ENCODE measurements around the gene IFT52.

IFT52 gene

DNA sequence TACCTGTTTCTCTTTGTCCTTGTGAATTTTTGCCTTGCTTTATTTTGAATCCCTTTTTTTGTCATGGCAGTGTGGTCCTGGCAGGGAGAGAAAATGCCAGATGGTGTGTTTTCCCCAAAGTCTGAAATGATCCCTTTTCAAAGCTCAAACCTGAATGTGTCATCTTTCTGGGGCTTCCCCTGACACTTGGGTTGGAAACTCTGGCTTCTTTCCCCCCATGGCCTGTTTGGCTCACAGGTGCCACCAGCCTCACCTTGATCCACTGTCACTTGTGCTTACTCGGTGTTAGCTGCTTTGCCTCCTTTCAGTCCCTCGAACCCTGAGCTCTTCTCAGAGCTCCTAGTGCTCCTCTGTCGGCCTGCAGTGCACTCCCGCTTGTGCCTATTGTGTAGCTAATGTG lies 98.4 kb downstream of the IFT52 start:
- TF ChIP-seq, protein P1, sequence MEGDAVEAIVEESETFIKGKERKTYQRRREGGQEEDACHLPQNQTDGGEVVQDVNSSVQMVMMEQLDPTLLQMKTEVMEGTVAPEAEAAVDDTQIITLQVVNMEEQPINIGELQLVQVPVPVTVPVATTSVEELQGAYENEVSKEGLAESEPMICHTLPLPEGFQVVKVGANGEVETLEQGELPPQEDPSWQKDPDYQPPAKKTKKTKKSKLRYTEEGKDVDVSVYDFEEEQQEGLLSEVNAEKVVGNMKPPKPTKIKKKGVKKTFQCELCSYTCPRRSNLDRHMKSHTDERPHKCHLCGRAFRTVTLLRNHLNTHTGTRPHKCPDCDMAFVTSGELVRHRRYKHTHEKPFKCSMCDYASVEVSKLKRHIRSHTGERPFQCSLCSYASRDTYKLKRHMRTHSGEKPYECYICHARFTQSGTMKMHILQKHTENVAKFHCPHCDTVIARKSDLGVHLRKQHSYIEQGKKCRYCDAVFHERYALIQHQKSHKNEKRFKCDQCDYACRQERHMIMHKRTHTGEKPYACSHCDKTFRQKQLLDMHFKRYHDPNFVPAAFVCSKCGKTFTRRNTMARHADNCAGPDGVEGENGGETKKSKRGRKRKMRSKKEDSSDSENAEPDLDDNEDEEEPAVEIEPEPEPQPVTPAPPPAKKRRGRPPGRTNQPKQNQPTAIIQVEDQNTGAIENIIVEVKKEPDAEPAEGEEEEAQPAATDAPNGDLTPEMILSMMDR (IDR thresholded peaks at IDR 0.05), result no peak
- intact Hi-C loops (cut with DNase I; ENCODE audit: low total_unique reads), result no loop called here
- Histone ChIP-seq H3K27me3 (no peaks in the 10 kb centered on the region), H3K36me3 (no peaks in the 10 kb centered on the region), H3K4me3 (no peak overlapping the region), H3K4me1 (no peaks in the 10 kb centered on the region), H3K27ac (no peak overlapping the region), H3K9me3 (no peaks in the 10 kb centered on the region)
- DNase-seq, result no peak

DNA sequence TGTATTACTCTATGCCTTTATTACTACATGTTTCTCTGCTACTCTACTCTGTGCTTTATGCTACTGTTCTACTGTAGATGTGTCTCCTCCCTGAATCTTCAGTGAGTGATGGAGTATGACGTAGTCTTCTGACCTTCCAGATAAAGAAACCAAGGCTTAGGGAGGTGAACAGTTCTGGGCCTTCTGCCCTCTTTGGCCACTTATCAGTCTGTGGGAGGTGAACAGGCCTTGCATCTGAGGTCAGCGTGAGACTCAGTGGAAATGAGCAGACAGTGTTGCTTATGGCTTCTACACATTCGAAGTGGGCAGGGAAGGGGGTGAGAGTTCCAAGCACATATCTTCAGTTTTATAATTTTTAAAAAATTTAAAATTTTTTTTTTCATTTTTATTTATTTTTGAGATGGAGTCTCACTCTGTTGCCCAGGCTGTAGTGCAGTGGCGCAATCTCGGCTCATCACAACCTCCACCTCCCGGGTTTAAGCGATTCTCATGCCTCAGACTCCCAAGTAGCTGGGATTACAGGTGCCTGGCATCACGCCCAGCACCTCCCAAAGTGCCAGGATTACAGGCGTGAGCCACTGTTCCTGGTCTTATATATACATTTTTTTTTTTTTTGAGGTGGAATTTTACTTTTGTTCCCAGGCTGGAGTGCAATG lies 100.3 kb downstream of the IFT52 start:
- H3K27me3 ChIP-seq, result no peaks in the 10 kb centered on the region
- H3K9me3 ChIP-seq, result no peaks in the 10 kb centered on the region
- TF ChIP-seq, protein P1 (IDR thresholded peaks at IDR 0.05), result no peak
- intact Hi-C loops (cut with DNase I; ENCODE audit: low total_unique reads), result no loop called here
- no peak overlapping the region for H3K4me3 ChIP-seq
- DNase-seq, result no peak
- no peak overlapping the region for H3K27ac ChIP-seq
- H3K4me1 ChIP-seq, result no peaks in the 10 kb centered on the region
- no peaks in the 10 kb centered on the region for H3K36me3 ChIP-seq

DNA sequence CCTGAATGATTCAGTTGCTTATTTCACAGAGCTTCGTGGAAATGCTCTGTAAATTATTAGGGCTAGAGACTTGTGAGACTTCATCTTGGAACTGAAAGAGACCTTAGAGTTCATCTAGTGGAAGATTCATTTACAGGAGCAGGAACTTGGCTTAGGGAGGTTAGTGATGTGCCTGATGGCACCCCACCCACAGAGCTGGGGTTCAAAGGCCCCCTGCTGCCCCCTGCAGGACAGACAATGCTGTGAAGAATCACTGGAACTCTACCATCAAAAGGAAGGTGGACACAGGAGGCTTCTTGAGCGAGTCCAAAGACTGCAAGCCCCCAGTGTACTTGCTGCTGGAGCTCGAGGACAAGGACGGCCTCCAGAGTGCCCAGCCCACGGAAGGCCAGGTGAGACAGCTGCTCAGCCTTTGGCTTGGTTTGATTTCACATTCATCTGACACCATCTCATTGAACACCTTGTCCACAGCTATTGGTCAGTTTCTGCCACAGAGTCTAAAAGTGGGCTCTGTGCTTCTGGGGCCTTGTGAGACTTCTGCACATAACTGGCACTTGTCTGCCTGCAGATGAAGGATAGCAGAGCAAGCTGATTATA lies 101.3 kb downstream of the IFT52 start:
- intact Hi-C loops (cut with DNase I; ENCODE audit: low total_unique reads), result no loop called here
- Histone ChIP-seq H3K27me3 (no peaks in the 10 kb centered on the region), H3K4me3 (no peak overlapping the region), H3K9me3 (no peaks in the 10 kb centered on the region), H3K4me1 (no peaks in the 10 kb centered on the region), H3K36me3 (no peaks in the 10 kb centered on the region), H3K27ac (no peak overlapping the region)
- no peak for DNase-seq
- TF ChIP-seq, protein P1 (IDR thresholded peaks at IDR 0.05), result peak in 1 of 2 experiments; percentile 22

DNA sequence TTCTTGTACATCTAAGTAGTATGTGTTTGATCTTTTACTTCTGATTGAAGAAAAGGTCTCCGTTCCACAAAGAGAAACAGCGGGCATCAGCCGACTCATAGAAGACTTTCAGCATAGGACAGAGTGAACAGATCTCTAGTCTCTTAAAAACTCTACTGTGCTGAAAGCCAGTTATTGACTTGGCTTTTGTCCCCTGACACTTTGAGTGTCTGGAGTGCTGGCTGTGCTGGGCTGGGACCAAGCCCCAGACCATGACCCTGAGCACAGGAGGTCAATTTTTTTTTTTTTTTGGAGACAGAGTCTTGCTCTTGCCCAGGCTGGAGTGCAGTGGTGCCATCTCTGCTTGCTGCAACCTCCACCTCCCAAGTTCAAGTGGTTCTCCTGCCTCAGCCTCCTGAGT lies 104.0 kb downstream of the IFT52 start:
- DNase-seq, result no peak
- Histone ChIP-seq H3K4me1 (no peaks in the 10 kb centered on the region), H3K27me3 (no peaks in the 10 kb centered on the region), H3K36me3 (no peaks in the 10 kb centered on the region), H3K4me3 (no peak overlapping the region), H3K27ac (no peak overlapping the region), H3K9me3 (no peaks in the 10 kb centered on the region)
- TF ChIP-seq, protein P1 (IDR thresholded peaks at IDR 0.05), result no peak
- intact Hi-C loops (cut with DNase I; ENCODE audit: low total_unique reads), result no loop called here

DNA sequence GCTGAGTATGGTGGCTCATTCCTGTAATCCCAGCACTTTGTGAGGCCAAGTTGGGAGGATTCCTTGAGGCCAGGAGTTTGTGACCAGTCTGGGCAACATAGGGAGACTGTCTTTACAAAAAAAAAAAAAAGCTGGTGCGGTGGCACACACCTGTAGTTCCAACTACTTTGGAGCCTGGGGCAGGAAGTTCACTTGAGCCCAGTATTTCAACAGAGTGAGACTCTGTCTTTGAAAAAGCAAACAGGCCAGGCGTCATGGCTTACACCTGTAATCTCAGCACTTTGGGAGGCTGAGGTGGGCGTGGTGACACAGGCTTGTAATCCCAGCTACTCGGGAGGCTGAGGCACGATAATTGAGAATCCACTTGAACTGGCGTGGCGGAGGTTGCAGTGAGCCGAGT lies 104.8 kb downstream of the IFT52 start:
- H3K27me3 ChIP-seq, result no peaks in the 10 kb centered on the region
- TF ChIP-seq, protein P1 (IDR thresholded peaks at IDR 0.05), result no peak
- no peak for DNase-seq
- no peaks in the 10 kb centered on the region for H3K4me1 ChIP-seq
- H3K36me3 ChIP-seq, result no peaks in the 10 kb centered on the region
- H3K27ac ChIP-seq, result no peak overlapping the region
- no peak overlapping the region for H3K4me3 ChIP-seq
- no peaks in the 10 kb centered on the region for H3K9me3 ChIP-seq
- intact Hi-C loops (cut with DNase I; ENCODE audit: low total_unique reads), result no loop called here
